GM19397 (cell line): ENCODE results near the gene COL4A3.
A peak's percentile ranks its signal among the peaks of the same experiment; 100 is the strongest.

Experiments used
- ATAC-seq: cut with Tn5 transposase; IDR thresholded peaks from one replicate; pipeline ENCODE4 v1.9.1; 2021; ENCODE audit warnings: mild to moderate bottlenecking, moderate library complexity; ENCODE audit not compliant: unreplicated experiment

Gene COL4A3

GRCh38 chr2:227335713-227336112, 171.3 kb downstream of the COL4A3 start:
- no peak for ATAC-seq

DNA sequence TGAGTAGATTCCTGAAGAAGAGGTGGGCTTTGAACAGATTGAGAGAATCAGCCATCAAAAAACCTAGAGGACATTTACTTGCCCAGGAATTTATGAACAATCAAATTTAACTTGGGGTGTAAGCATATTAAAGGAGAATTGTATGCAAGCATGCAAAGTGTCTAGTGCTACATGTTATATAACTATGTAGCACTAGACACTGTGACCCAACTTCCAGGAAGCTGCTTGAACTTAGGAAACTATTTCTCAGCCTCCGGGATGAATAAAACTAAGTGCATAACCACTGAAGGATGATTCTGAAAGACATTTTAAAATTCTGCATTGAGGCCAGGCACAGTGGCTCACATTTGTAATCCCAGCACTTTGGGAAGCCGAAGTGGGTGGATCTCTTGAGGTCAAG, 173.0 kb downstream of the COL4A3 start:
- no peak for ATAC-seq

GRCh38 chr2:227339098-227339599, 174.7 kb downstream of the COL4A3 start:
- peak; percentile 53 for ATAC-seq

- no peak for ATAC-seq
Observed at GRCh38 chr2:227340106-227340505, 175.7 kb downstream of the COL4A3 start.

- ATAC-seq = no peak
Observed at GRCh38 chr2:227341553-227341952, 177.1 kb downstream of the COL4A3 start.

DNA sequence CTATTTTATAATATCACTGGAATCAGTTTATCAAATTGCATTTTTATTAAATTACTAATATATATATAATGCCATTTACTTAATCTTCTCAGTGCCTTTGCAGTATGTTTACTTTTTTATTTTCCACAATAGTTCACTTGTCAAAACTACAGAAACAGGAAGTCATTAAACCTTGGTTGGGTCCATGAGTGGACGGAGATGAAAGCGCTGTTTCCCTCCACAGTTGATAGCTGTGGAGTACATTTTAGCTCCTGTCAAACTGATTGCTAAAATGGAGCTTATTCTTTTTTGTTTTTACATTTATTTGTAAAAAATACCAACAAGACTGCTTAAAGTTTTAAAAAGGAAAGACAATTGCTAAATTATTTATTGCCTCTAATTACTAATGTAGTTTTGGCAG, 179.8 kb downstream of the COL4A3 start:
- ATAC-seq = no peak

- ATAC-seq = no peak
Observed at GRCh38 chr2:227347117-227347516, 182.7 kb downstream of the COL4A3 start.

DNA sequence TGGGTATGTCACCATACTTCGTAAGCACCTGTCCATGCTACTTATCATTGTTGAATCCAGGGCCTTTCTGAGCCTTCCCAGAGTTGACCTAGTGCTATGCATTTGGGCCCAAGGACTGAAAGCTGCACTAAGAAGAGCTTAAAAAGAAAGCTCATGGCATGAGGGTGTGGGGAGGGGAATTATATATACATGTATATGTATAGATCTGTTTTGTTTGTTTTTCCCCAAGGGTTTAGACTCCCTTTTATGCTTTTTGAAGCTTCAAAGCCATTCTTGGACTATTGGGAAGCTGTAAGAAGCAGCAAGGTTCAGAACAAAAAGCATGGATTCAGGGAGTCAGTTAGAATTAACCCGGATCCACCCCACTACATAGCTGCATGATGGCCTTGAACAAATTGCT, 183.9 kb downstream of the COL4A3 start:
- no peak for ATAC-seq

GRCh38 chr2:227349989-227350612, 185.7 kb downstream of the COL4A3 start:
- no peak for ATAC-seq

DNA sequence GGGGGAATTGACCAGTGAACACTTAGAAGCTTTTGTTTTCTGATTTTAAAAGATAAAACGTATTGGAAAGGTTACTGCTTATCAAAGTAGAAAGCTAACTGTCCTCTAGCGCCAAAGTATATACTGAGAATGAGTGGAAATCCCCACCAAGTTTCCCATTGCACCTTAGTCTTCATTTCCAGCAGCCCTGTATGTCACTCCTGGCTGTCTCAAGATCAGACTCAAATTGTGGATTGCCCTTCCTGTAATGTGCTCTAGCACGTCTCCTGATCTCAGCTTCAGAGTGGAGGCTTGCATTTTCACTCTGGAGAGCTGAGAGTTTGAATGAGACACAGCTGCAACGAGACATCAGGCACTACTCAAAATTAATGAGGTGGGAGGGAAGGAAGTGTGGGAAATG, 187.2 kb downstream of the COL4A3 start:
- peak; percentile 75 for ATAC-seq

- no peak for ATAC-seq
Observed at GRCh38 chr2:227360351-227360750, 195.9 kb downstream of the COL4A3 start.

- no peak for ATAC-seq
Observed at GRCh38 chr2:227363756-227364155, 199.3 kb downstream of the COL4A3 start.
